IMR-90 (cell line): Measurements from ENCODE around the gene AP2B1. TPM values are rescaled to one million over a fixed set of nuclear protein-coding genes. Genes with fewer than 3 reads are reported as not detected.
A peak's percentile ranks its signal among the peaks of the same experiment; 100 is the strongest.

Experiments
- ATAC-seq: fragments of 200-7000 bp; cut with Tn5 transposase; 2 replicates; pipeline ENCODE4 v1.9.1; 2020; ENCODE audit warnings: low read depth, mild to moderate bottlenecking, moderate library complexity
- BruUV-seq: library from RNA; stranded (reverse); fragments of 400-500 nt; replicated peaks from 2 replicates; lab custom pipeline; 2021; lab: Mats Ljungman, UMichigan
- CTCF ChIA-PET: fragments of 300-600 bp; formaldehyde crosslinking; extraction: SDS; loops from one replicate; lab custom pipeline; 2021; ENCODE audit warnings: antibody characterized with exemption; lab: Yijun Ruan, JAX
- POLR2A ChIA-PET: fragments of 300-600 bp; sonication (Branson Sonifier 250); formaldehyde crosslinking; loops from one replicate; lab custom pipeline; 2022; ENCODE audit warnings: antibody characterized with exemption; ENCODE audit not compliant: unreplicated experiment; lab: Charles Lee
- DNase-seq: peaks from one replicate; pipeline ENCODE4 v3.0.0; 2013
- H2AFZ ChIP-seq: replicated peaks from 2 replicates; pipeline ENCODE3; 2013; ENCODE audit warnings: low read length, mild to moderate bottlenecking; ENCODE audit not compliant: poor library complexity
- H2AK5ac ChIP-seq: 2 replicates; pipeline ENCODE4 v1.6.1; 2013; ENCODE audit warnings: low read depth, low read length, inconsistent platforms
- H2AK9ac ChIP-seq: replicated peaks from 2 replicates; pipeline ENCODE3; 2013; ENCODE audit warnings: mild to moderate bottlenecking, low read depth, low read length, moderate library complexity; ENCODE audit not compliant: poor library complexity
- H2BK120ac ChIP-seq: 2 replicates; pipeline ENCODE4 v1.6.1; 2013; ENCODE audit warnings: low read depth, low read length, inconsistent platforms
- H2BK15ac ChIP-seq: 3 replicates; pipeline ENCODE4 v1.6.1; 2013; ENCODE audit warnings: low read depth, low read length, inconsistent platforms
- H2BK20ac ChIP-seq: 2 replicates; pipeline ENCODE4 v1.6.1; 2013; ENCODE audit warnings: low read depth, mild to moderate bottlenecking, inconsistent platforms, low read length, moderate library complexity
- H2BK5ac ChIP-seq: 2 replicates; pipeline ENCODE4 v1.6.1; 2013; ENCODE audit warnings: mild to moderate bottlenecking, low read depth, low read length, inconsistent platforms; ENCODE audit not compliant: poor library complexity, severe bottlenecking
- H3K14ac ChIP-seq: replicated peaks from 2 replicates; pipeline ENCODE4 v1.6.1; 2013; ENCODE audit warnings: low read depth, low read length, inconsistent platforms
- H3K18ac ChIP-seq: 2 replicates; pipeline ENCODE4 v1.6.1; 2013; ENCODE audit warnings: low read depth, low read length, control low read depth
- H3K23ac ChIP-seq: 2 replicates; pipeline ENCODE4 v1.6.1; 2013; ENCODE audit warnings: low read depth, low read length, inconsistent platforms
- H3K27ac ChIP-seq: 2 replicates; pipeline ENCODE4 v1.5.1; 2013; ENCODE audit warnings: mild to moderate bottlenecking, control low read depth, low read length; ENCODE audit not compliant: insufficient read depth
- H3K27me3 ChIP-seq: 2 replicates; pipeline ENCODE4 v1.6.1; 2013; ENCODE audit warnings: low read length; ENCODE audit not compliant: control insufficient read depth, insufficient read depth
- H3K36me3 ChIP-seq: 2 replicates; pipeline ENCODE4 v1.6.1; 2013; ENCODE audit warnings: low read length, mixed read lengths; ENCODE audit not compliant: control insufficient read depth, insufficient read depth
- H3K4ac ChIP-seq: 2 replicates; pipeline ENCODE4 v1.6.1; 2013; ENCODE audit warnings: low read depth, low read length, inconsistent platforms
- H3K4me1 ChIP-seq: 2 replicates; pipeline ENCODE4 v1.6.1; 2013; ENCODE audit warnings: low read length, mixed read lengths; ENCODE audit not compliant: control insufficient read depth, insufficient read depth
- H3K4me2 ChIP-seq: 2 replicates; pipeline ENCODE4 v1.6.1; 2013; ENCODE audit warnings: low read depth, mild to moderate bottlenecking, control low read depth, low read length, moderate library complexity
- H3K4me3 ChIP-seq: 2 replicates; pipeline ENCODE4 v1.5.1; 2013; ENCODE audit warnings: low read depth, mild to moderate bottlenecking, control low read depth, low read length, moderate library complexity; ENCODE audit not compliant: insufficient read depth
- H3K56ac ChIP-seq: 2 replicates; pipeline ENCODE4 v1.6.1; 2013; ENCODE audit warnings: low read length, inconsistent platforms; ENCODE audit not compliant: insufficient read depth; ENCODE audit errors: extremely low read depth
- H3K79me1 ChIP-seq, 2 experiments: 2 replicates each; pipeline ENCODE4 v1.6.1; 2013; ENCODE audit warnings: low read length in 2 of 2, inconsistent platforms in 1 of 2, low read depth in 1 of 2
- H3K9ac ChIP-seq: 2 replicates; pipeline ENCODE4 v1.6.1; 2013; ENCODE audit warnings: low read depth, low read length, control low read depth
- H3K9me1 ChIP-seq: 2 replicates; pipeline ENCODE4 v1.6.1; 2013; ENCODE audit warnings: low read length, inconsistent platforms; ENCODE audit not compliant: insufficient read depth
- H3K9me3 ChIP-seq: 2 replicates; pipeline ENCODE4 v1.6.1; 2013; ENCODE audit warnings: low read length; ENCODE audit not compliant: control insufficient read depth, insufficient read depth
- H4K20me1 ChIP-seq: 2 replicates; pipeline ENCODE4 v1.6.1; 2013; ENCODE audit warnings: low read length, inconsistent platforms; ENCODE audit not compliant: insufficient read depth
- H4K5ac ChIP-seq: 2 replicates; pipeline ENCODE4 v1.6.1; 2013; ENCODE audit warnings: mild to moderate bottlenecking, low read depth, low read length, control low read depth
- H4K8ac ChIP-seq, 2 experiments: 2 replicates each; pipeline ENCODE4 v1.6.1; 2013; ENCODE audit warnings: low read depth in 2 of 2, low read length in 2 of 2, control low read depth in 1 of 2, inconsistent platforms in 1 of 2
- H4K91ac ChIP-seq: 2 replicates; pipeline ENCODE4 v1.6.1; 2013; ENCODE audit warnings: low read depth, low read length, inconsistent platforms; ENCODE audit not compliant: insufficient read depth
- BHLHE40 ChIP-seq: fragments of 150-350 bp; IDR thresholded peaks from 2 replicates; pipeline ENCODE4 v1.6.1; 2016; ENCODE audit warnings: mild to moderate bottlenecking, low read depth, low read length
- CEBPB ChIP-seq: IDR thresholded peaks from 2 replicates; pipeline ENCODE4 v1.6.1; 2012; ENCODE audit warnings: low read depth, low read length, improper control_type of control experiment
- MAFK ChIP-seq: IDR thresholded peaks from 2 replicates; pipeline ENCODE4 v1.6.1; 2012; ENCODE audit warnings: low read depth, low read length, improper control_type of control experiment
- NFE2L2 ChIP-seq: fragments of 150-350 bp; IDR thresholded peaks from 2 replicates; pipeline ENCODE4 v1.6.1; 2016; ENCODE audit warnings: low read depth, mild to moderate bottlenecking, low read length
- RCOR1 ChIP-seq: IDR thresholded peaks from 2 replicates; pipeline ENCODE4 v1.6.1; 2012; ENCODE audit warnings: mild to moderate bottlenecking, low read length, improper control_type of control experiment; ENCODE audit not compliant: insufficient replicate concordance
- WGBS, 2 experiments: methylation state at CpG; one replicate each; pipeline versions ENCODE4 v1.1.5 to v1.1.7; 2013; ENCODE audit warnings: missing lambda C conversion rate in 2 of 2; ENCODE audit not compliant: insufficient read length in 1 of 2; ENCODE audit errors: extremely low coverage in 2 of 2; 5-methylcytosine and 5-hydroxymethylcytosine counted together
- dilution Hi-C: fragments of 300-500 bp; cut with HindIII; formaldehyde crosslinking; loops from one replicate; pipeline ENCODE4 v1.14.3; 2018; ENCODE audit warnings: low sequenced_read_pairs; ENCODE audit not compliant: unreplicated experiment
- in situ Hi-C: fragments of 300-500 bp; cut with MboI; formaldehyde crosslinking; loops from 3 replicates; pipeline ENCODE4 v1.14.3; 2019; ENCODE audit warnings: low sequenced_read_pairs, inconsistent platforms, mixed read lengths
- intact Hi-C: fragments of 100-400 bp; cut with micrococcal nuclease; formaldehyde crosslinking; loops from 2 replicates; pipeline ENCODE4 v1.10.0; 2022
- polyA plus RNA-seq, 3 experiments: library from polyadenylated mRNA; depleted of rRNA; stranded (reverse); fragments of >200 nt; gene quantifications; 2 replicates each; pipeline ENCODE4 v1.2.3, GENCODE V29; 2012; ENCODE audit warnings: low replicate concordance in 1 of 3
- total RNA-seq: library from RNA; depleted of rRNA; stranded (reverse); fragments of >200 nt; gene quantifications from 2 replicates; pipeline ENCODE4 v1.2.3, GENCODE V29; 2012

The AP2B1 gene
- total and polyA plus RNA-seq, 2 of the 4 experiments (the other 2 are of a cell fraction) = 102 to 125 TPM

DNA sequence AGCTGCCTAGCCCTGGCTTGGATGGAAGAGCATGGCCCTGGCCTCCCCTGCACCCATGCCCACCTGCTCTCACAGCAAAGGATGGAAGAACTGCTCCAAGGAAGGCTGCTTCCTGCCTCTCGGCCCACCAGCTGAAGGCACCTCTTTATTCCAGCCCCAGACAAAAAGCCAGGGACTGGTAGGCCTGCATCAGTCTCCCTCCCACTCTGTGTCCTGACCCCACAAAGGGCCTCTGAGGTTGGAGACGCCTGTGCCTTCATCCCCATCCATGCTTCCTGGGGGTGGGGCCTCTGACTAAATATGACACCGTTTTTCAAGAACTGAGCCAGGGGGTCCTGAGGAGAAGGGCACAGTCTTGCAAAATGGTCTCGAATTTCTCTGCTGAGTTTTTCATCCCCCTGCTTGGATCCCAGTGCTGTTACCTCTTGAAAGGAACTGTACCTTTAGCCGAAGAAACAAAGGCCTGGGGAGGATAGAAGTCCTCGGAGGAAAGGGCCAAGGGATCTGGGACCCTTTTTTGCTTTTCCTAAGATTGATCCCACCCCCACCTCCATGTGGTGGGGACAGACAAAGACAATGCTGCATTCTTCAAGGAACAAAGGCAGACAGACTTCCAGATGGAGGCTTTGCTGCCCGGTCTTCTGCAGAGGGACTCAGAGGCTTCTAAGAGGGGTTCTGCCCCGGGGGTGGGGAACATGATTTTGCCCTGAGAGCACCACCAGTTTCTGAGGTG lies 178.8 kb downstream of the AP2B1 start (continued):
- no peak for TF ChIP-seq BHLHE40

DNA sequence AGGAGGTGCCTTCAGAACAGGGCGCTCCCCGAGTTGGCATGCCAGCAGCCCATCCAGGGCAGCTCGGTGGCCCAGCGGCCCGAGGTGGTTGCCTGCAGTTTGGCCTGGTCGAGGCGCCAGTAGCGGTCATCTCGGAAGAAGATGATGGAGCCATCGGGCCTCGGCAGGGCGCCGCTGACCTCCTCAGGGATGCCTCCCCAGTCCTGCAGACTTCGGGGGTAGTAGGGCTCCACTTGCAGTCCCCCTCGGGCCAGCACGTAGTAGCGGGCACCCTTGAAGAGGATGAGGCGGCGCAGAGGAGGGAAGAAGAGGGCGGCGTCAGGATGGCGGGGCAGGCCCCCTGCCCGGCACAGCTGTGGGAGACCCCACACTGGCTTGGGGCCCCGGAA lies 179.4 kb downstream of the AP2B1 start:
- no peak overlapping the region for H3K4me2 ChIP-seq
- H3K79me1 ChIP-seq = no peaks in the 10 kb centered on the region
- H3K36me3 ChIP-seq = no peaks in the 10 kb centered on the region
- H3K27me3 ChIP-seq = peaks cover 23% of the 10 kb centered on the region
- H2BK20ac ChIP-seq = no peak overlapping the region
- H2BK120ac ChIP-seq = no peak overlapping the region
- no peak for ATAC-seq
- H3K56ac ChIP-seq = no peak overlapping the region
- no peaks in the 10 kb centered on the region for H3K9me3 ChIP-seq
- no peak overlapping the region for H3K14ac ChIP-seq
- no peak overlapping the region for H2AK5ac ChIP-seq
- H3K4me1 ChIP-seq = peaks cover 3% of the 10 kb centered on the region
- no peak overlapping the region for H4K8ac ChIP-seq
- H3K23ac ChIP-seq = no peak overlapping the region
- ChIA-PET POLR2A (interaction anchor here (0.6 kb wide), 1 partner anchor 82 kb away, joined by 5 read pairs; no protein-coding TSS in a partner anchor), CTCF (interaction anchor here (1.0 to 2.3 kb wide), 4 partner anchors 15 to 155 kb away, joined by 3 to 13 read pairs (median 3); no protein-coding TSS in a partner anchor)
- H3K4ac ChIP-seq = no peak overlapping the region
- H3K4me3 ChIP-seq = no peak overlapping the region
- no peak overlapping the region for H3K27ac ChIP-seq
- H2AFZ ChIP-seq = no peak overlapping the region
- peak overlapping the region; percentile 63 for H2AK9ac ChIP-seq
- H4K5ac ChIP-seq = no peak overlapping the region
- no peak overlapping the region for H4K91ac ChIP-seq
- 80% methylated on average over 7 of the region's 24 CpGs; no CpG with 5 or more reads in 1 of the 2 experiments for WGBS, 2 experiments
- intact Hi-C loops = no loop called here
- no peak overlapping the region for H3K9ac ChIP-seq
- H4K20me1 ChIP-seq = peaks cover 8% of the 10 kb centered on the region; the same call in 1 of the 2 replicates
- no TSS peak for BruUV-seq
- no peaks in the 10 kb centered on the region for H3K9me1 ChIP-seq
- no peak overlapping the region for H2BK5ac ChIP-seq
- in situ Hi-C loops = no loop called here
- no peak for DNase-seq
- H3K18ac ChIP-seq = no peak overlapping the region
- TF ChIP-seq CEBPB (no peak), RCOR1 (no peak), MAFK (no peak), NFE2L2 (no peak)
- dilution Hi-C loops = no loop called here
- no peak overlapping the region for H2BK15ac ChIP-seq
